ENCODE data around the gene PPIL6.

DNA sequence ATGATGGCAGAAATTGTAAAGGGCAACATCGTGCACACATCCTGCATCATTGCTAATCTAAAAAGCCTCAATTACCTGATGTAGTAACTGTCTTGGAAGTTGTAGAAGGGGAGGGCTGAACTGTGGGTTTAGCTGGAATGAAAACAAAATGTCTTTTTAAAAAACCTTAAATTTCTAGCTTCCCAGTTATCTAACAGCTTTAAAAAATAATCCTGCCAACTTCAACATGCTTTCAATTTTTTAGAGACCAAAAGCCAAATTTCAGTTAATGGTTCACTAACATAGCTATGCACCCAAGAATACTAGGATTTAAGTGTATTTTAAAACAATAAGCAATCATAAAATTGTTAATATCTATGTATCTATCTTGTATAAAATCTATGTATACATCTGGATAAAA, 70.1 kb downstream of the PPIL6 start:
- TF ChIP-seq, protein P1, sequence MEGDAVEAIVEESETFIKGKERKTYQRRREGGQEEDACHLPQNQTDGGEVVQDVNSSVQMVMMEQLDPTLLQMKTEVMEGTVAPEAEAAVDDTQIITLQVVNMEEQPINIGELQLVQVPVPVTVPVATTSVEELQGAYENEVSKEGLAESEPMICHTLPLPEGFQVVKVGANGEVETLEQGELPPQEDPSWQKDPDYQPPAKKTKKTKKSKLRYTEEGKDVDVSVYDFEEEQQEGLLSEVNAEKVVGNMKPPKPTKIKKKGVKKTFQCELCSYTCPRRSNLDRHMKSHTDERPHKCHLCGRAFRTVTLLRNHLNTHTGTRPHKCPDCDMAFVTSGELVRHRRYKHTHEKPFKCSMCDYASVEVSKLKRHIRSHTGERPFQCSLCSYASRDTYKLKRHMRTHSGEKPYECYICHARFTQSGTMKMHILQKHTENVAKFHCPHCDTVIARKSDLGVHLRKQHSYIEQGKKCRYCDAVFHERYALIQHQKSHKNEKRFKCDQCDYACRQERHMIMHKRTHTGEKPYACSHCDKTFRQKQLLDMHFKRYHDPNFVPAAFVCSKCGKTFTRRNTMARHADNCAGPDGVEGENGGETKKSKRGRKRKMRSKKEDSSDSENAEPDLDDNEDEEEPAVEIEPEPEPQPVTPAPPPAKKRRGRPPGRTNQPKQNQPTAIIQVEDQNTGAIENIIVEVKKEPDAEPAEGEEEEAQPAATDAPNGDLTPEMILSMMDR (conservative IDR thresholded peaks at IDR 0.05; ENCODE audit: low read depth, low read length) = no peak
- TF ChIP-seq EZH2phosphoT487 (IDR thresholded peaks at IDR 0.05; ENCODE audit: borderline replicate concordance, low read length) (no peak), EZH2 (IDR thresholded peaks at IDR 0.05; ENCODE audit: low read length, unreplicated experiment) (no peak)
